HG03575 (cell line): ENCODE data around the gene ADAMTS7.
"Not testable (repeated sequence)": the region's sequence is repeated elsewhere in the genome, so short reads cannot be mapped to it uniquely, and the experiment has no call there.

Experiments
- ATAC-seq: cut with Tn5 transposase; IDR thresholded peaks from one replicate; pipeline ENCODE4 v1.9.1; 2021; ENCODE audit not compliant: unreplicated experiment, insufficient number of reproducible peaks, low FRiP score; ENCODE audit errors: extremely low read depth

ADAMTS7 gene

GRCh38 chr15:78768531-78769408, 42.5 kb downstream of the ADAMTS7 start:
- ATAC-seq, result no peak

DNA sequence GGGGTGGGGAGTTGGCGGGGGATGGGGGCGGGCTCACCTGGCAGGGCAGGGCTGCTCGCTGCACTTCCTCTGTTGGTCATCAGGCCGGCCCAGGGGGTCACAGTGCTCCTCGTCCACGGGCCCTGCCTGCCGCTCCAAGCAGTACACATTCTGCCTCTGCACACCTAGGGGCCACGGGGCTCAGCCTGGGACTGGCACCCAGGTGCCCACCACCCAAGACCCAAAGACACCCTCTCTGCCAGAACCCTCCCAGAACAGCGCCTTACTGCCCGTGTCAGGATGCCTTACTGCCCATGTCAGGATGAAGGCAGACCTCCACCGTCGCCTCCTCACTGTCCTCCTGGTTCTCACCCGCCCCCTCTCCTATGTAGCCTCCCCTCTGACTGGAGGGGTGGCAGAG, 43.2 kb downstream of the ADAMTS7 start:
- no peak for ATAC-seq

DNA sequence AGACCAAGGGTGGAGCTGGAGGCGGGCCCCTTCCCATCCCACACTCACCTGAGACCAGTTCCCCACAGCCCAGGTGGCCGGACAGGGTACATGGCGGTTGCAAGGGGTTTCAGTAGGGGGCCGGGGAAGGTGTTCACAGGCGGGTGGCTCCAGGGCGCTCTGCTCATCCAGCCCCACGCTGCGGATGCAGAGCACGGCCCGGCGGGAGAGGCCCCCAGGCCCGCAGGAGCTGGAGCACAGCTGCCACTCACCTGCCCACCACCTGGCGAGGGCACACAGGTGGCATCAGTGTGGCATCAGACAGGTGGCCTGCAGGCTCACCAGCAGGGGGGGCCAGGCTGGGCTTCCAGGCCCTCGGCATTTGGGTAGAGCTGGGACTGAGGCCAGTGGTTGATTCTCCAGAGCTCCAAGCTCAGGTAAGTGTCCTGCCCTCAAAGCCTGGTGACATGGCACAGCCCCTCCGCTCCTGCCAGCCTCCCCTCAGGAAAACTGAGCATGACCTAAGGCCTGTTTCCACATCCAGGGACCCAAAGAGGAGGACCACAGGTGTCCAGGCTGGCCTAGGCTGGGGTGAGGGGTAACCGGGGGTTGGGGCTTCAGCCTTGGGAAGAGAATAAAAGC, 43.8 kb downstream of the ADAMTS7 start:
- no peak for ATAC-seq

DNA sequence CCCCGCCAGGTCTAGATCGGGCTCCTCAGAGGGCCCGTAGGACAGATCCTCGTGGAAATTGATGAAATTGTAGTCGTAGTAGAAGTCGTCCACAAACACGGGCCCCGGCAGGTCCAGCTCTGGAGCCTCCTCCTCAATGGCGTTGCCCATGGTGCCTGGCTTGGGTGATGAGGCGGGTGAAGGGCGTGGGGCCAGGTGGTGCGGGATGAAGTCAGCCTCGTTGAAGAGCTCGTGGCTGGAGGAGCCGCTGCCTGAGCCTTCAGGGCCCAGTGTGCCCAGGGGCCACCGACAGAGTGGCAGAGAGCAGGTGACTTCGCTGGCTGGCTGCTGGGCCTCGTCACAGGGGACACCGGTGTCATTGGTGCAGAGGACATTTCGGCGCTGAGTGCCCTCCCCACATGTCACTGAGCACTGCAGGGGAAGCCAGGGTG, 44.6 kb downstream of the ADAMTS7 start:
- not testable (repeated sequence) for ATAC-seq

DNA sequence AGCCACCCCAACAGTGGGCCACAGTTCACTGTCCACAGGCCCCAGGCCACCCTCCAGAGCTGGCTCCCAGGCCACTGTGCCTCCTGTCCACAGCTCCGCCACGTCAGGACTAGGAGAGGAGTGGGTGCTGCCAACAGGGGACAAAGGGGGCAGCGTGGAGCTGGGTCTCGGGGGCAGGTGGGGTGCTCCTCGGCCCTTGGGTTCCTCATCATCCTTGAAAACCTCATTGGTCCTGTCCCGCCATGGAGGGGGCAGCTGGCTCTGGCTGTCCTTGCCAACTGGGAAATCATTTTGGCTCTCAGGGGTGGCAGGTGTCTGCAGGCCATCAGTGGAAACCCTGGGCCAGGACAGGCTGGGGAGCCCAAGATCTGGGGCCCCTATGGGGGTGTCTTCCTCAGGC, 45.2 kb downstream of the ADAMTS7 start:
- ATAC-seq, result no peak

GRCh38 chr15:78765154-78765860, 46.0 kb downstream of the ADAMTS7 start:
- not testable (repeated sequence) for ATAC-seq

- ATAC-seq, result not testable (repeated sequence)
Observed at GRCh38 chr15:78764340-78765153, 46.7 kb downstream of the ADAMTS7 start.

DNA sequence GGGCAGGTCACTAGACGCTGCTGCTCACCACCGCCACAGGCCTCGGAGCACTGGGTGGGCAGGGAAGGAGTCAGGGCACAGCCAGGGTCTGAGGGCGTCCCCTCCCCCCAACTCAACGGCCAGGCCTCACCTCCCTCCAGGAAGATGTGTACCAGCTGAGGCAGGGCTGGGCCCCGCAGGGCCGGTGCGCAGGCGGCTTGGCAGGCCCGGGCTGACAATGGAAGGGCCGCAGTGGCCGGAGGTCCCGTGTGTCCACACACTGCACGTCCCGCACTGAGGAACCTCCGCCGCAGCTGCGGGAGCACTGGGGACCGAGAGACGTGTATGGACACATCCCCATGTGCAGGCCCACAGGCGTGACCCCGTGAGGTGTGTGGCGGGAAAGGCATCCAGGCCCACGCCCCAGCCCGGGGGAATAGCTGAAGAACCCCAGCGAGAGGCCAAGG, 47.4 kb downstream of the ADAMTS7 start:
- ATAC-seq, result no peak

DNA sequence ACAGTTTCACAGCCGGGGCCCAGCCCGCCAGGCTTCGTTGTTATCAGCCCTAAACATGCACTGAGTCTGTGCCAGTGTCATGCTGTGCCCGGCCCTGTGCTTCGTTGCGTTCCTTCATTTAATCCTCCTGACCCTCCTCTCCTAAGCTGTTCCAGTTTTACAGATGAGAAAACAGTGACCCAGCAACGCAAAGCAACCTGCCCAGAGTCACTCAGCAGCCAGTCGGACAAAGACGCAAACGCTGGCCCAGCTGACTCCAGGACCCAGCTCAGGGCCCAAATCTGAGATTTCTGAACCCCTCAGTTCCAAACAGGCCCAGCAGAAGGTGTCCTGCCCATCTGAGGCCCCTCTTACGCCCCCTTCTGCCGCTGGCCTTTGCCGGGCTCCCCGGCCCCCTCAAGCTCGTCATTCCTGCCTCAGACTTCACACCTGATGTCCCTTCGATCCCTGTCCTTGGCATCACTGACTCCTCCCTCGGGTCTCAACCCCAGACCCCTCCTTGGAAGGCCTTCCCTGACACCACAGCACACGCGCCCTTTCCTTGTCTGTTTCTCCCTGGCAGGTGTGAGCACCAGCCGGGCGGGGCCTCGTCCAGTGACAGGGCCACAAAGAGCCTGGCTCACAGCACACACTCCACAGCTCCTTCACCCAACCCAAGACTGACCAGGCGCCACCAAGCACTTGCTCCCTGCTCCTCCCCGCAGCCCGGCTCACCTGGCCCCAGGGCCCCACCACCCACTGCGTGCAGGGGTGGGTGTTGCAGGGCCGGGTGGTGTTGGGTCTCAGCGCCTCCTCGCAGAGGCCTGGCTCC, 48.1 kb downstream of the ADAMTS7 start:
- ATAC-seq, result no peak

GRCh38 chr15:78762386-78762961, 48.8 kb downstream of the ADAMTS7 start:
- not testable (repeated sequence) for ATAC-seq

DNA sequence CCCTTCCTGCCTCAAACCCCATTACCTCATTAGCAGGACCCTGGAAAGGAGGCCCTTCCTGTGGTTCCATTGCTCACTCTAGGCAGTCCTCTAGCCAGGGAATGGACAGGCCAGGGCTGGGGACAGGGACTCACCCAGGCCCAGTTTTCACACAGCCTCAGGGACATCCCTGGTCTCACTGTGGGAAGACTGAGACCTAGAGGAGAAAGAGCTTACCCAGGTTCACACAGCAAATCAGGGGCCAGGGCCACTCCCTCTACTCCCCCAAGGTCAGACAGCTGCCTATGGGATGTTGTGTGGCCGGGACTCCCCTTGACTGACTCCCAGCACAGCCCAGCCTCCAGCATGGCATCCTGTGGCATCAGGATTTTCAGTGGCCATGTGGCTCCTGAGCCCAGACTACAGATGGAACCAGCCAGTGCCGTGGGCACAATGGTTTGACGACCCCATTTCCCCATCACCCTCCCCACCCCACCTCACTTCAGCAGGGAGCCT, 49.3 kb downstream of the ADAMTS7 start:
- ATAC-seq, result no peak

- ATAC-seq, result not testable (repeated sequence)
Observed at GRCh38 chr15:78761475-78761874, 49.8 kb downstream of the ADAMTS7 start.

DNA sequence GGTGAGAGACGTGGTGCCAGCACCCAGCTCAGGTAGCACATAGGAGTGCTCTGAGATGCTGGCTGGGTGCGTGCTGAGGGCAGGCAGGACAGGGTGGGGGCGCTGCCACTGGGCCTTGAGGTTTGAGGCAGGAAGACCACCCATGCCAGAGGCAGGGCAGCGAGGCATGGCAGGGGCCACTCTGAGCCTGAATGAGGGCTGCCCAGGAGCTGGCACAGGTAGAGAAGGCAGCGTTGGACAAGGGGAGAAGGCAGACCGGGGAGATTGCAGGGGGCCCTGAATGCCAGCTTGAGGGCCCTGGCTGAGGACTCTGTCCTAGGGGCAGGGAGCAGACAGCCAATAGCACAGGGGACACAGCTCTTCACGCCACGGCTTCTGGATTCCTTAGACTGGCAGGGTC, 50.2 kb downstream of the ADAMTS7 start:
- ATAC-seq, result no peak

GRCh38 chr15:78760091-78760882, 51.0 kb downstream of the ADAMTS7 start:
- not testable (repeated sequence) for ATAC-seq

DNA sequence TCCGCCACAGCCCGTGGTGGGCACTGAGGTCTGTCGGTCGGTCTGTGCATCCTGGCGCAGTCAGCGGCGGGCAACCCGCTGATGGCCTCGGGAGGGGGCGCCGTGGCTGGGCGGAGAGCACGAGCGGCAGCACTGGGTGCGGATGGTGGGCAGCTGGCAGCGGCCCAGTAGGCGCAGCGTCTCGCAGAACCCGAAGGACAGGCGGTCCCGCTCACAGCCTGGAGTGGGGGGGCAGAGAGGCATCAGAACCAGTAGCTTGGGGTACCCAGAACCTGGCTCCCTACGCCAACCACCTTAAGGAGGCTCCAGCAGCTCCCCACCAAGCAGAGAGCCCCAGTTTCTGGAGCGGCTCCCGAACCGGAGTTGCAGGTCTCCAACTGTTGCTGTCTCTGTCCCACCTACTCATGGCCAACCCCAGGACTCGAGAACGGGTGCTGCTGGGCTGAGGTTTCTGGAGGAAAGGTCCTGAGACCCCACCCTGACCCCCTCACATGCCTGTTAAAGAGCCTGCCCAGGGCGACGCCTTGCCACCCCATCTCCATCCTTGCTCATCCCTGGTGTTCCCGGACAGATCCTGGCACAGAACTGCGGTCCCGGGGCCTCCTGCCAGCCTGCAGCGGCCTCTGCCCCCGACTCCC, 51.8 kb downstream of the ADAMTS7 start:
- ATAC-seq, result not testable (repeated sequence)

DNA sequence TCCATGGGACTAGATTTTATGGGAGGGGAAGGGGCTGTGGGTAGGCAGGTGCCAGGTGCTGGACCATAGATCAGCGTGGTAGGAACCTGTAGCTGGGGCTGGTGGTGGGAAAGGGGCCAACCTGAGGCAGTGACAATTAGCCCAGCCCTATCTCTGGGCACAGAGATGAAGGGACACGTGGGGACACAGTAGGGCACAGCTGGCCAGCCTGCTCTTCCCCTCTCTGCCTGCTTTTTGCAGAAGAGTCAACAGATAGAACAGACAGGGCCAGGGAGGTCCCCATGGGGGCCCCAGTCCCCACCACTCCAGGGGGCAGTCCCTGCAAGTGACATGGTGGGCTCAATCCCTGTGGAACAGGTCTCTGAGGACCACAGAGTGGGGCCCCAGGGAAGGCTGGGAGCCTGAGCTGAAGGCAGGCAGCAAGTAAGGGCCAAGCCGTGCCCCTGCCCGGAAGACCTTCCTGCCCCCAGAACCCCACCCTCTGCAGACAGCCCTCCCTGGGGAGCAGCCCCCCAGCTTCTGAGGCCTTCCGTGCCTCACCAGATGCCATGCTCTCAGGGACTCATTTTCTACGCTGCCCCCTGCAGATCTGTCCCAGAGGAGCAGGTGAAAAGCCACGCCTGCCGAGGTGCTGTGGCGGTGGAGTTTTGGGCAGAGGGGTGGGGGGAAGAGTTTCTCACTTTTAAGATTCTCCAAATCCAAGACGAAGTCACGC, 52.6 kb downstream of the ADAMTS7 start:
- not testable (repeated sequence) for ATAC-seq
